Smooth muscle cell (in vitro differentiated cells): ENCODE results near the gene H3-3A. TPM values are rescaled to one million over a fixed set of nuclear protein-coding genes. Genes with fewer than 3 reads are reported as not detected.

Experiments used
- DNase-seq: peaks from one replicate; lab custom pipeline; 2025; ENCODE audit not compliant: unreplicated experiment; lab: John Stamatoyannopoulos, UW
- H2AFZ ChIP-seq: fragments of 200-600 bp; sonication (generic); 2 replicates; pipeline ENCODE4 v1.6.0; 2016; ENCODE audit warnings: antibody characterized with exemption, low read depth, mild to moderate bottlenecking
- H3F3A ChIP-seq: fragments of 200-600 bp; sonication (generic); 2 replicates; pipeline ENCODE4 v1.6.0; 2017; ENCODE audit warnings: antibody characterized with exemption, low read depth
- H3K27ac ChIP-seq: fragments of 200-600 bp; sonication (generic); 2 replicates; pipeline ENCODE4 v1.5.1; 2016; ENCODE audit warnings: low read depth, mild to moderate bottlenecking
- H3K27me3 ChIP-seq: fragments of 200-600 bp; sonication (generic); 2 replicates; pipeline ENCODE4 v1.6.1; 2016; ENCODE audit warnings: low read depth, mild to moderate bottlenecking
- H3K36me3 ChIP-seq: fragments of 200-600 bp; sonication (generic); 2 replicates; pipeline ENCODE4 v1.5.1; 2016; ENCODE audit warnings: low read depth
- H3K4me1 ChIP-seq: fragments of 200-600 bp; sonication (generic); 2 replicates; pipeline ENCODE4 v1.5.1; 2016; ENCODE audit warnings: low read depth
- H3K4me2 ChIP-seq: fragments of 200-600 bp; sonication (generic); 2 replicates; pipeline ENCODE4 v1.6.0; 2016; ENCODE audit warnings: mild to moderate bottlenecking
- H3K4me3 ChIP-seq: fragments of 200-600 bp; sonication (generic); 2 replicates; pipeline ENCODE4 v1.5.1; 2016; ENCODE audit warnings: mild to moderate bottlenecking
- H3K79me2 ChIP-seq: fragments of 200-600 bp; sonication (generic); 2 replicates; pipeline ENCODE4 v1.6.0; 2016; ENCODE audit warnings: low read depth, mild to moderate bottlenecking
- H3K9ac ChIP-seq: fragments of 200-600 bp; sonication (generic); 2 replicates; pipeline ENCODE4 v1.6.0; 2016; ENCODE audit warnings: low read depth
- H3K9me3 ChIP-seq: fragments of 200-600 bp; sonication (generic); replicated peaks from 2 replicates; pipeline ENCODE4 v1.5.1; 2016; ENCODE audit warnings: low read depth
- H4K20me1 ChIP-seq: fragments of 200-600 bp; sonication (generic); 2 replicates; pipeline ENCODE4 v1.6.0; 2016; ENCODE audit warnings: low read depth
- WGBS: methylation state at CpG from one replicate; pipeline ENCODE4 v1.1.7; 2016; ENCODE audit warnings: low lambda C conversion rate; 5-methylcytosine and 5-hydroxymethylcytosine counted together
- polyA plus RNA-seq: library from polyadenylated mRNA; unstranded; fragments of >200 nt; fragmentation: Nextera tagmentation; extraction: Ambion mirVana; gene quantifications from 2 replicates; pipeline ENCODE4 v1.2.1, GENCODE V29; 2016
- total RNA-seq: library from RNA; depleted of rRNA; stranded (reverse); fragments of >200 nt; gene quantifications from 2 replicates; pipeline ENCODE4 v1.2.3, GENCODE V29; 2014
- TF ChIP-seq, protein P1 (sequence below): fragments of 200-600 bp; sonication (generic); IDR thresholded peaks from 2 replicates; pipeline ENCODE4 v1.5.1; 2017; ENCODE audit warnings: borderline replicate concordance, mild to moderate bottlenecking, antibody characterized with exemption; ENCODE audit not compliant: insufficient read depth, poor library complexity, severe bottlenecking

The H3-3A gene
- total and polyA plus RNA-seq, 2 experiments from 2014 or later = 430 to 459 TPM

DNA sequence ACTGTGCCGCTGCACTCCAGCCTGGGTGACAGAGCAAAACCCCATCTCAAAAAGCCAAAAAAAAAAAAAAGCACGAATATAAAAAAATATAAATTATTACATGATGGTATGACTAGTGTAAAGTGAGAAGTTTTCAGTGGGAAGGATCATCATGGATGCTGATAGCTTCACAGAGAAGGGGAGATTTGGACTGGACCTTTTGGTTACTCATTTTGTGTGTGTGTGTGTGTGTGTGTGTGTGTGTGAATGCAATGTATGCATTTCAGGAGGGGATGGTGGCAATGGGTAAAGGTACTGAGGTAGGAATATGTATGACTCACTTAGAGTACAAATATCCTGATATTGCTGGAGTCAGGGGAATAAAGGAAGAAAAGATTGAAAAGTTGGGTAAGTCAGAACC lies 40.7 kb upstream of the H3-3A start:
- Histone ChIP-seq H4K20me1 (no peaks in the 10 kb centered on the region), H3K4me1 (no peaks in the 10 kb centered on the region), H3K4me3 (no peak overlapping the region), H3K4me2 (no peak overlapping the region), H3K27me3 (no peaks in the 10 kb centered on the region), H3K9me3 (no peaks in the 10 kb centered on the region), H3K9ac (no peak overlapping the region), H3K36me3 (no peaks in the 10 kb centered on the region), H3K27ac (no peak overlapping the region), H3K79me2 (no peaks in the 10 kb centered on the region), H2AFZ (no peak overlapping the region), H3F3A (no peaks in the 10 kb centered on the region)
- TF ChIP-seq, protein P1, sequence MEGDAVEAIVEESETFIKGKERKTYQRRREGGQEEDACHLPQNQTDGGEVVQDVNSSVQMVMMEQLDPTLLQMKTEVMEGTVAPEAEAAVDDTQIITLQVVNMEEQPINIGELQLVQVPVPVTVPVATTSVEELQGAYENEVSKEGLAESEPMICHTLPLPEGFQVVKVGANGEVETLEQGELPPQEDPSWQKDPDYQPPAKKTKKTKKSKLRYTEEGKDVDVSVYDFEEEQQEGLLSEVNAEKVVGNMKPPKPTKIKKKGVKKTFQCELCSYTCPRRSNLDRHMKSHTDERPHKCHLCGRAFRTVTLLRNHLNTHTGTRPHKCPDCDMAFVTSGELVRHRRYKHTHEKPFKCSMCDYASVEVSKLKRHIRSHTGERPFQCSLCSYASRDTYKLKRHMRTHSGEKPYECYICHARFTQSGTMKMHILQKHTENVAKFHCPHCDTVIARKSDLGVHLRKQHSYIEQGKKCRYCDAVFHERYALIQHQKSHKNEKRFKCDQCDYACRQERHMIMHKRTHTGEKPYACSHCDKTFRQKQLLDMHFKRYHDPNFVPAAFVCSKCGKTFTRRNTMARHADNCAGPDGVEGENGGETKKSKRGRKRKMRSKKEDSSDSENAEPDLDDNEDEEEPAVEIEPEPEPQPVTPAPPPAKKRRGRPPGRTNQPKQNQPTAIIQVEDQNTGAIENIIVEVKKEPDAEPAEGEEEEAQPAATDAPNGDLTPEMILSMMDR = no peak
- no peak for DNase-seq
- WGBS = 80% methylated on average over 2 of the region's 2 CpGs

- H3K79me2 ChIP-seq = no peaks in the 10 kb centered on the region
- H3K27ac ChIP-seq = no peak overlapping the region
- H3K4me1 ChIP-seq = no peaks in the 10 kb centered on the region
- H3K4me2 ChIP-seq = no peak overlapping the region
- TF ChIP-seq, protein P1 = no peak
- H3F3A ChIP-seq = no peaks in the 10 kb centered on the region
- no peaks in the 10 kb centered on the region for H3K9me3 ChIP-seq
- WGBS = 93% methylated on average over 5 of the region's 5 CpGs
- DNase-seq = no peak
- H2AFZ ChIP-seq = no peak overlapping the region
- no peak overlapping the region for H3K4me3 ChIP-seq
- H3K27me3 ChIP-seq = no peaks in the 10 kb centered on the region
- H3K9ac ChIP-seq = no peak overlapping the region
- no peaks in the 10 kb centered on the region for H3K36me3 ChIP-seq
- H4K20me1 ChIP-seq = no peaks in the 10 kb centered on the region
Measured at GRCh38 chr1:226023735-226024134, 38.8 kb upstream of the H3-3A start.

- Histone ChIP-seq H3K27ac (no peak overlapping the region), H3K4me3 (no peak overlapping the region), H3K9me3 (no peaks in the 10 kb centered on the region), H3K36me3 (no peaks in the 10 kb centered on the region), H3K79me2 (no peaks in the 10 kb centered on the region), H4K20me1 (no peaks in the 10 kb centered on the region), H3K4me1 (no peaks in the 10 kb centered on the region), H3F3A (no peaks in the 10 kb centered on the region), H3K27me3 (no peaks in the 10 kb centered on the region), H3K4me2 (no peak overlapping the region), H2AFZ (no peak overlapping the region), H3K9ac (no peak overlapping the region)
- DNase-seq = no peak
- 89% methylated on average over 2 of the region's 2 CpGs for WGBS
- TF ChIP-seq, protein P1 = no peak
Measured at GRCh38 chr1:226026833-226027232, 35.7 kb upstream of the H3-3A start.

- Histone ChIP-seq H3K79me2 (no peaks in the 10 kb centered on the region), H3K4me1 (no peaks in the 10 kb centered on the region), H3K27ac (peak overlapping the region; percentile 24)
Measured at GRCh38 chr1:226027538-226028217, 34.8 kb upstream of the H3-3A start.

More at GRCh38 chr1:226027538-226028217, 34.8 kb upstream of the H3-3A start:
- H3K36me3 ChIP-seq = no peaks in the 10 kb centered on the region
- no peak overlapping the region for H2AFZ ChIP-seq
- no peak for DNase-seq
- TF ChIP-seq, protein P1 = no peak
- no peak overlapping the region for H3K9ac ChIP-seq
- no peaks in the 10 kb centered on the region for H3K27me3 ChIP-seq
- H3K4me3 ChIP-seq = no peak overlapping the region
- WGBS = 95% methylated on average over 5 of the region's 5 CpGs
- H3F3A ChIP-seq = no peaks in the 10 kb centered on the region
- no peaks in the 10 kb centered on the region for H3K9me3 ChIP-seq
- H3K4me2 ChIP-seq = no peak overlapping the region
- H4K20me1 ChIP-seq = no peaks in the 10 kb centered on the region
